Natural killer cell (primary cell): Measurements from ENCODE around the gene VPS13A. TPM values are rescaled to one million over a fixed set of nuclear protein-coding genes. Genes with fewer than 3 reads are reported as not detected.

Source experiments
- ATAC-seq, 3 donors: fragments of 150-1000 bp in 2 of 3; fragments of 200-7000 bp in 1 of 3; cut with Tn5 transposase; 1 replicate in 1 of 3; 2 replicates in 2 of 3; pipeline ENCODE4 v1.10.0; 2021; ENCODE audit warnings: mild to moderate bottlenecking in 2 of 3, moderate library complexity in 2 of 3
- DNase-seq, 2 donors: peaks; one replicate each; pipeline versions ENCODE4 v3.0.0 to v3.0.0-alpha.2; 2013 to 2021; ENCODE audit warnings: mixed read lengths in 1 of 2
- H3K27ac ChIP-seq: one replicate; pipeline ENCODE4 v1.5.1; 2013; ENCODE audit warnings: mild to moderate bottlenecking, low read length
- H3K27me3 ChIP-seq: one replicate; pipeline ENCODE4 v1.6.1; 2013; ENCODE audit warnings: low read length; ENCODE audit not compliant: control insufficient read depth, insufficient read depth
- H3K36me3 ChIP-seq: one replicate; pipeline ENCODE4 v1.6.1; 2013; ENCODE audit warnings: low read length; ENCODE audit not compliant: control insufficient read depth, insufficient read depth
- H3K4me1 ChIP-seq: one replicate; pipeline ENCODE4 v1.6.1; 2013; ENCODE audit warnings: low read length; ENCODE audit not compliant: control insufficient read depth, insufficient read depth
- H3K4me3 ChIP-seq: one replicate; pipeline ENCODE4 v1.5.1; 2013; ENCODE audit warnings: low read length
- H3K9me3 ChIP-seq: one replicate; pipeline ENCODE4 v1.6.1; 2013; ENCODE audit warnings: low read length; ENCODE audit not compliant: control insufficient read depth, insufficient read depth
- H3K27ac Mint-ChIP-seq, 2 donors: one replicate each; pipeline ENCODE4 v1.8.0; 2022; ENCODE audit warnings: mild to moderate bottlenecking in 2 of 2, mixed read lengths in 2 of 2, moderate library complexity in 1 of 2
- H3K27me3 Mint-ChIP-seq, 2 donors: one replicate each; pipeline ENCODE4 v1.8.0; 2022; ENCODE audit warnings: low read depth in 2 of 2, mixed read lengths in 2 of 2
- H3K36me3 Mint-ChIP-seq: one replicate; pipeline ENCODE4 v1.8.0; 2022; ENCODE audit warnings: mixed read lengths
- H3K4me1 Mint-ChIP-seq, 2 donors: one replicate each; pipeline ENCODE4 v1.8.0; 2022; ENCODE audit warnings: mixed read lengths in 2 of 2
- H3K4me3 Mint-ChIP-seq: one replicate; pipeline ENCODE4 v1.8.0; 2022; ENCODE audit warnings: mild to moderate bottlenecking, moderate library complexity, mixed read lengths
- H3K9me3 Mint-ChIP-seq, 2 donors: one replicate each; pipeline ENCODE4 v1.8.0; 2022; ENCODE audit warnings: mixed read lengths in 2 of 2
- CTCF ChIP-seq: fragments of 200-600 bp; IDR thresholded peaks from one replicate; pipeline ENCODE4 v1.8.0; 2022; ENCODE audit warnings: antibody characterized with exemption
- WGBS: methylation state at CpG from one replicate; pipeline ENCODE4 v1.1.7; 2013; ENCODE audit warnings: missing lambda C conversion rate; ENCODE audit not compliant: insufficient coverage; 5-methylcytosine and 5-hydroxymethylcytosine counted together
- intact Hi-C: fragments of 100-400 bp; cut with micrococcal nuclease; formaldehyde crosslinking; loops from one replicate; pipeline ENCODE4 v1.14.2; 2022
- total RNA-seq, 4 donors: library from RNA; stranded (reverse); fragments of 120-200 nt in 1 of 4; gene quantifications; one replicate each; pipeline versions ENCODE4 v1.2.3 to v1.2.4, GENCODE V29; 2013 to 2022

The VPS13A gene
- total RNA-seq, 3 donors from 2014 or later (not counting 1 experiment from before 2014, with no cell fraction given), result 54.7 to 74.2 (median 70.4) TPM

DNA sequence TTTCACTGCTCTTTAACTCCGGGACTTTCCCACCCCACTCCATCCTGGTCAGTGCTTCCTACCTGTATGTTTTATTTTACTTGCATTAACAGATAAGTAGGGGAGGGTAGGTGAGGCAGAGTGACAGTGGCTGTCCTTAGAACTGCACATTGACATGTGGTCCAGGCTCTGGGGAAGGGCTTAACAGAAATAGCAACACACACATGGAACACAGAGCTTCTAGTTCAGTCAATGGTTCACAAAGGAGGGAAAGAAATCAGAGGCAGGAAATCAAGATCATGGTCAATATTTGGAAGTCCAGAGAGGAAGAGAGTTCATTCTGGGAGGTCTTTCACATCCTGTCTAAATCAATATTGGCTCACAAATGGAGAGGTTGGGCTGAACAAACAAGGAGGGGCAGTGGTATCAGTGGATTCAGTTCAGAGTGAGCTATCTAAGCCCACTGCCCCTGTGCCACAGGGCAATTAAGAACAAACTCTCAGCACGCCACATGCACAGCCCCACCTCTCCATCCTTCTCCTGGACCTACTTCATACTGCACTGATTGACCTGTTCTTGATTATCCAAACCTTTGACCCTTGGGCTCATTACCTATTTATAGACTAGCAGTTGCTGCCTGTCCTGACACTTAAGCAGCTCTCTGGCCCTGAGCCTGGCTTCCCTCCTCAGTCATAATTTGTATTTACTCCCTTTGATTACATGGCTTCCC lies 6.2 kb upstream of the VPS13A start:
- TF ChIP-seq CTCF, result no peak
- Mint-ChIP-seq H3K36me3 (no peaks in the 10 kb centered on the region), H3K4me1 (no peaks in the 10 kb centered on the region), H3K4me3 (no peak overlapping the region), H3K9me3 (no peaks in the 10 kb centered on the region), H3K27me3 (peaks cover 0 to 2% of the 10 kb centered on the region in 2 donors), H3K27ac (no peak overlapping the region)
- Histone ChIP-seq H3K9me3 (no peaks in the 10 kb centered on the region), H3K4me3 (no peak overlapping the region), H3K27me3 (no peaks in the 10 kb centered on the region), H3K36me3 (no peaks in the 10 kb centered on the region), H3K4me1 (no peaks in the 10 kb centered on the region), H3K27ac (no peak overlapping the region)
- no peak for DNase-seq
- WGBS, result 87% methylated on average over 1 of the region's 2 CpGs
- intact Hi-C loops, result no loop called here
- no peak for ATAC-seq

DNA sequence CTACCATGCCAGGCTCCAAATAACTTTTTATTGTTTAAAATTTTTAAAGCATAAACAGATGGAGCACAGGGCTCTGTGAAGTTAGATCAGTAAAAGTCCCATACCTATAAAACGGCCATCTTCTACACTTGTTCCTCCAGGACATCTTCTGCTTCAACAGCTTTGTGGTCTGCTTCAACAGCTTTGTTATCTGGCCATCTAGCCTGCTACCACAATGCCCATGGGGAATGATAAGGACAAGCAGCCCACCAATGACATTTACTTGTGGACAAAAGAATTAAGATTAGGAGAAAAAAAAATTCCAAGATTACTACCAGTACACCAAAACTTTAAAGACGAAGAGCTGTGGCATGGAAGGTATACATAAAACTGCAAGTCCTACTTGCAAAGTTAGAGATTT lies 2.2 kb upstream of the VPS13A start:
- no peaks in the 10 kb centered on the region for H3K36me3 Mint-ChIP-seq
- H3K27ac Mint-ChIP-seq, result peak overlapping the region in 1 of 2 donors; percentile 4
- H3K36me3 ChIP-seq, result no peaks in the 10 kb centered on the region
- no peak for TF ChIP-seq CTCF
- no peak overlapping the region for H3K4me3 ChIP-seq
- no peaks in the 10 kb centered on the region for H3K9me3 ChIP-seq
- no peaks in the 10 kb centered on the region for H3K27me3 ChIP-seq
- H3K4me1 Mint-ChIP-seq, result peaks cover 19 to 26% of the 10 kb centered on the region in 2 donors
- ATAC-seq (no peak), DNase-seq (no peak)
- H3K9me3 Mint-ChIP-seq, result no peaks in the 10 kb centered on the region
- 55% methylated on average over 1 of the region's 2 CpGs for WGBS
- H3K27ac ChIP-seq, result no peak overlapping the region
- intact Hi-C loops, result loop anchor here (5.0 kb wide), 1 partner anchor 857 kb away; the partner anchor contains the start of gene GNAQ
- H3K4me3 Mint-ChIP-seq, result peak overlapping the region; percentile 96
- peaks cover 0 to 2% of the 10 kb centered on the region in 2 donors for H3K27me3 Mint-ChIP-seq
- peaks cover 15% of the 10 kb centered on the region for H3K4me1 ChIP-seq

DNA sequence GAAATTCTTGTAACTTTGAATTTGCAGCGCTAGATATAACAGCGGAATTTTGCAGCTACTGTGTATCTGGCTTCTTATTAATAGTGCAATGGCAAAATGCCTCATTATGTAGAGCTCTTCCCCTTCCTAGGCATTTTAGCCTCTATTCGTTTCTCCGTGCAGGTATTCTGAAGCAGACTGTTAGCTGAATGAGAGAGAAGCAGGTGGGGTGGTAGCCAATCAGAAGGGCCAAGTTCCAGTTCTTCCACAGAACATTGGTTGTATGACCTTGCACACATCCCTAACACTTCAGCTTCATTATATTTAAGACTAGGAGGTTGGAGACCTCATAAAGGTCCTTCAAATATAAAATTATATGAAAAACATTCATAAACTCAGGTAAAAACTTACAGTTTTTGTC lies 1.2 kb upstream of the VPS13A start:
- Histone ChIP-seq H3K27me3 (no peaks in the 10 kb centered on the region), H3K4me3 (no peak overlapping the region), H3K9me3 (no peaks in the 10 kb centered on the region), H3K36me3 (no peaks in the 10 kb centered on the region), H3K27ac (no peak overlapping the region), H3K4me1 (peaks cover 15% of the 10 kb centered on the region)
- peaks cover 0 to 2% of the 10 kb centered on the region in 2 donors for H3K27me3 Mint-ChIP-seq
- DNase-seq (peak in 1 of 2 donors; percentile 27), ATAC-seq (no peak)
- 78% methylated on average over 4 of the region's 4 CpGs for WGBS
- intact Hi-C loops, result loop anchor here (5.0 kb wide), 1 partner anchor 856 kb away; the partner anchor contains the start of gene GNAQ
- no peaks in the 10 kb centered on the region for H3K36me3 Mint-ChIP-seq
- H3K27ac Mint-ChIP-seq, result peak overlapping the region; percentile 87 to 91
- peak overlapping the region; percentile 96 for H3K4me3 Mint-ChIP-seq
- no peaks in the 10 kb centered on the region for H3K9me3 Mint-ChIP-seq
- no peak for TF ChIP-seq CTCF
- peaks cover 19 to 31% of the 10 kb centered on the region in 2 donors for H3K4me1 Mint-ChIP-seq
